Esophagus squamous epithelium (tissue), 4 donors: ENCODE results near the gene ARHGAP26.

Source experiments
- CTCF ChIP-seq, 6 experiments: fragments of 450-650 bp in 4 of 6; fragments of 200-600 bp in 2 of 6; sonication (generic) in 2 of 6; IDR thresholded peaks; one replicate each; pipeline ENCODE4 v1.5.1; 2016 to 2019; ENCODE audit warnings: antibody characterized with exemption in 6 of 6, mild to moderate bottlenecking in 4 of 6, moderate library complexity in 4 of 6
- POLR2A ChIP-seq, 4 donors: fragments of 450-650 bp; IDR thresholded peaks; one replicate each; pipeline ENCODE4 v1.6.1; 2017; ENCODE audit warnings: antibody characterized with exemption in 4 of 4, mild to moderate bottlenecking in 4 of 4, moderate library complexity in 3 of 4

- no peak for TF ChIP-seq CTCF (IDR thresholded peaks at IDR 0.05)
- TF ChIP-seq POLR2A (IDR thresholded peaks at IDR 0.05): no peak
Observed at GRCh38 chr5:143134900-143135299, 364.7 kb downstream of the ARHGAP26 start.
